KMS-11 (cell line): ENCODE results near the gene SMURF1.

Experiments used
- H2AFZ ChIP-seq: fragments of 200-600 bp; sonication (generic); 2 replicates; pipeline ENCODE4 v1.6.1; 2016; ENCODE audit warnings: antibody characterized with exemption, mixed run types, low read depth
- H3K27ac ChIP-seq: fragments of 200-600 bp; sonication (generic); 2 replicates; pipeline ENCODE4 v1.6.1; 2016; ENCODE audit warnings: mild to moderate bottlenecking, mixed run types
- H3K27me3 ChIP-seq: fragments of 200-600 bp; sonication (generic); 2 replicates; pipeline ENCODE4 v1.6.1; 2017; ENCODE audit warnings: mild to moderate bottlenecking, low read depth, mixed run types, moderate library complexity; ENCODE audit not compliant: insufficient read depth
- H3K36me3 ChIP-seq: fragments of 200-600 bp; sonication (generic); 2 replicates; pipeline ENCODE4 v1.6.1; 2017; ENCODE audit warnings: mild to moderate bottlenecking, mixed run types; ENCODE audit not compliant: insufficient read depth
- H3K4me1 ChIP-seq: fragments of 200-600 bp; sonication (generic); 2 replicates; pipeline ENCODE4 v1.6.1; 2016; ENCODE audit warnings: mild to moderate bottlenecking, low read depth, mixed run types; ENCODE audit not compliant: poor library complexity, severe bottlenecking
- H3K4me2 ChIP-seq: fragments of 200-600 bp; sonication (generic); 2 replicates; pipeline ENCODE4 v1.7.0; 2016; ENCODE audit warnings: mild to moderate bottlenecking, mixed run types
- H3K4me3 ChIP-seq: fragments of 200-600 bp; sonication (generic); IDR thresholded peaks from 2 replicates; pipeline ENCODE4 v1.6.1; 2017; ENCODE audit warnings: low read depth, low read length, mixed read lengths; ENCODE audit not compliant: insufficient read depth
- H3K79me2 ChIP-seq: fragments of 200-600 bp; sonication (generic); 2 replicates; pipeline ENCODE4 v1.6.1; 2016; ENCODE audit warnings: low read depth, mixed run types; ENCODE audit not compliant: insufficient read depth
- H3K9ac ChIP-seq: fragments of 200-600 bp; sonication (generic); 2 replicates; pipeline ENCODE4 v1.6.1; 2016; ENCODE audit warnings: mild to moderate bottlenecking, mixed run types
- H4K20me1 ChIP-seq: fragments of 200-600 bp; sonication (generic); 2 replicates; pipeline ENCODE4 v1.6.1; 2016; ENCODE audit warnings: mild to moderate bottlenecking, mixed run types; ENCODE audit not compliant: insufficient read depth
- CTCF ChIP-seq: fragments of 200-600 bp; sonication (generic); conservative IDR thresholded peaks from 2 replicates; pipeline ENCODE4 v1.6.1; 2017; ENCODE audit warnings: low read depth, mild to moderate bottlenecking, antibody characterized with exemption, low read length, moderate library complexity, mixed read lengths

SMURF1 gene

GRCh38 chr7:99112097-99112496 lies 31.8 kb downstream of the SMURF1 start:
- peaks cover 44% of the 10 kb centered on the region; the same call in 1 of the 2 replicates for H3K79me2 ChIP-seq
- H3K9ac ChIP-seq = no peak overlapping the region
- peaks cover 9% of the 10 kb centered on the region for H3K4me1 ChIP-seq
- H3K27ac ChIP-seq = no peak overlapping the region
- H2AFZ ChIP-seq = no peak overlapping the region
- H3K4me3 ChIP-seq = no peak overlapping the region
- 0 out of 2 replicates have a peak, but pooled peaks cover 5% of the 10 kb centered on the region for H4K20me1 ChIP-seq
- TF ChIP-seq CTCF = no peak
- H3K27me3 ChIP-seq = no peaks in the 10 kb centered on the region
- H3K4me2 ChIP-seq = no peak overlapping the region
- H3K36me3 ChIP-seq = no peaks in the 10 kb centered on the region

- H3K4me2 ChIP-seq = no peak overlapping the region
- H4K20me1 ChIP-seq = 0 out of 2 replicates have a peak, but pooled peaks cover 5% of the 10 kb centered on the region
Measured at GRCh38 chr7:99111591-99111990, 32.3 kb downstream of the SMURF1 start.

GRCh38 chr7:99109108-99110051 lies 34.5 kb downstream of the SMURF1 start:
- peaks cover 9% of the 10 kb centered on the region for H3K4me1 ChIP-seq
- H3K4me2 ChIP-seq = no peak overlapping the region
- H3K27ac ChIP-seq = no peak overlapping the region
- TF ChIP-seq CTCF = no peak
- H4K20me1 ChIP-seq = 0 out of 2 replicates have a peak, but pooled peaks cover 5% of the 10 kb centered on the region
- H3K27me3 ChIP-seq = no peaks in the 10 kb centered on the region
- H2AFZ ChIP-seq = no peak overlapping the region
- peaks cover 41% of the 10 kb centered on the region; the same call in 1 of the 2 replicates for H3K79me2 ChIP-seq
- H3K9ac ChIP-seq = no peak overlapping the region
- H3K36me3 ChIP-seq = no peaks in the 10 kb centered on the region
- no peak overlapping the region for H3K4me3 ChIP-seq

More at GRCh38 chr7:99111591-99111990, 32.3 kb downstream of the SMURF1 start:
- H2AFZ ChIP-seq = no peak overlapping the region
- H3K79me2 ChIP-seq = peaks cover 43% of the 10 kb centered on the region; the same call in 1 of the 2 replicates
- no peaks in the 10 kb centered on the region for H3K27me3 ChIP-seq
- H3K9ac ChIP-seq = no peak overlapping the region
- peaks cover 9% of the 10 kb centered on the region for H3K4me1 ChIP-seq
- no peaks in the 10 kb centered on the region for H3K36me3 ChIP-seq
- H3K4me3 ChIP-seq = no peak overlapping the region
- no peak overlapping the region for H3K27ac ChIP-seq
- no peak for TF ChIP-seq CTCF

- Histone ChIP-seq H3K9ac (no peak overlapping the region), H3K36me3 (no peaks in the 10 kb centered on the region), H3K27ac (no peak overlapping the region), H3K4me3 (no peak overlapping the region), H3K79me2 (peaks cover 36% of the 10 kb centered on the region; the same call in 1 of the 2 replicates), H3K4me2 (no peak overlapping the region), H4K20me1 (0 out of 2 replicates have a peak, but pooled peaks cover 5% of the 10 kb centered on the region), H2AFZ (no peak overlapping the region), H3K27me3 (no peaks in the 10 kb centered on the region), H3K4me1 (peaks cover 9% of the 10 kb centered on the region)
- TF ChIP-seq CTCF = no peak
Measured at GRCh38 chr7:99108613-99109012, 35.3 kb downstream of the SMURF1 start.
